Measurements from ENCODE around the gene KRTAP22-2.

KRTAP22-2 gene

DNA sequence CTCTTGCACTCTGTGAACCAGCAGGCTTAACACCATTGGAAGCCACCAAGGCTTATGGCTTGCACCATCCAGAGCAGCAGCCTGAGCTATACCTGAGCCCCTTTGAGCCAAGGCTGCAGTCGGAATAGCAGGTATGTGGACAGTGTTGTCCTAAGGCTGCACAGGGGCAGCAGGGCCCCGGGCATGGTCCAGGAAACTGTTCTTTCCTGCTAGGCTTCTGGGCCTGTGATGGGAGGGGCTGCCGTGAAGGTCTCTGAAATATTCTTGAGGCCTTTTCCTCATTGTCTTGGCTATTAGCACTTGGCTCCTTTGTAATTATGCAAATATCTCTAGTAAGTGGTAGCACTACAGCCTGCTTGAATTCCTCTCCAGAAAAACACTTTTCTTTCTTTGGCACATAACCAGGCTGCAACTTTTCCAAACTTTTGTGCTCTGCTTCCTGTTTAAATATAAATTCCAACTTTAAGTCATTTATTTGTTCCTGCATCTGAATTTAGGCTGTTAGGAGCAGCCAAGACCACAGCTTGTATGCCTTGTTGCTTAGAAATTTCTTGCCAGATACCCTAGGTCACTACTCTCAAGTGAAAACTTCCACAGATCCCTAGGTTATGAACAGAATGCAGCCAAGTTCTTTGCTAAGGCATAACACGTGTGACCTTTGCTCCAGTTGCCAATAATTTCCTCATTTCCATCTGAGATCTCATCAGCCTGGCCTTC, 35.4 kb upstream of the KRTAP22-2 start:
- no peaks in the 10 kb centered on the region for H3K36me3 ChIP-seq (ENCODE audit: control insufficient read depth, insufficient read depth, low read length)

DNA sequence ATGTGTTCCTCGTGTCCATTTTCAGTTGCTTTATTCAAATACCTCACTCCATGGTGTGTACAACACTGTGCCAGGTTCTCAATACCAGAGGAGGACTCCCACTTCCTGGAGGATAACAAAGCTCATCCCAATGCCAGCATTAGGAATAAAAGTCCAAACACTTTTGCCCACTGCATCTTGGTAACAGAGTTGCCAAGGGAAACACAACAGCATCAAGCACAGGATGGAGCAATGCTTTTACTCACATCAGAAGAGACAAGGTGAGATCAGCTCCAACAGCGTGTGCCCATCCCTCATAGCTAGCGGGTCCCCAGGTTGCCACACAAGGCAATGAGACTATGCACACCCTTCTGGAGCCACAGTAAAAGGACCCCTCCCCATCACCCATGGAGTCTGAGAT, 33.2 kb upstream of the KRTAP22-2 start:
- H3K4me3 ChIP-seq (replicated peaks; ENCODE audit: low read depth, low read length), result no peak overlapping the region
- TF ChIP-seq, protein P1, sequence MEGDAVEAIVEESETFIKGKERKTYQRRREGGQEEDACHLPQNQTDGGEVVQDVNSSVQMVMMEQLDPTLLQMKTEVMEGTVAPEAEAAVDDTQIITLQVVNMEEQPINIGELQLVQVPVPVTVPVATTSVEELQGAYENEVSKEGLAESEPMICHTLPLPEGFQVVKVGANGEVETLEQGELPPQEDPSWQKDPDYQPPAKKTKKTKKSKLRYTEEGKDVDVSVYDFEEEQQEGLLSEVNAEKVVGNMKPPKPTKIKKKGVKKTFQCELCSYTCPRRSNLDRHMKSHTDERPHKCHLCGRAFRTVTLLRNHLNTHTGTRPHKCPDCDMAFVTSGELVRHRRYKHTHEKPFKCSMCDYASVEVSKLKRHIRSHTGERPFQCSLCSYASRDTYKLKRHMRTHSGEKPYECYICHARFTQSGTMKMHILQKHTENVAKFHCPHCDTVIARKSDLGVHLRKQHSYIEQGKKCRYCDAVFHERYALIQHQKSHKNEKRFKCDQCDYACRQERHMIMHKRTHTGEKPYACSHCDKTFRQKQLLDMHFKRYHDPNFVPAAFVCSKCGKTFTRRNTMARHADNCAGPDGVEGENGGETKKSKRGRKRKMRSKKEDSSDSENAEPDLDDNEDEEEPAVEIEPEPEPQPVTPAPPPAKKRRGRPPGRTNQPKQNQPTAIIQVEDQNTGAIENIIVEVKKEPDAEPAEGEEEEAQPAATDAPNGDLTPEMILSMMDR (IDR thresholded peaks at IDR 0.05; ENCODE audit: insufficient read depth, low read length, poor library complexity, severe bottlenecking), result no peak
- H3K27me3 ChIP-seq (replicated peaks; ENCODE audit: control insufficient read depth, insufficient read depth, low read length), result no peaks in the 10 kb centered on the region
- no peaks in the 10 kb centered on the region for H3K36me3 ChIP-seq (ENCODE audit: control insufficient read depth, insufficient read depth, low read length)
- DNase-seq (ENCODE audit: extremely low read depth, insufficient read length), result no peak

More for the DNA sequence above, 35.4 kb upstream of the KRTAP22-2 start:
- no peak for DNase-seq (ENCODE audit: extremely low read depth, insufficient read length)
- Histone ChIP-seq H3K27me3 (replicated peaks; ENCODE audit: control insufficient read depth, insufficient read depth, low read length) (no peaks in the 10 kb centered on the region), H3K4me3 (replicated peaks; ENCODE audit: low read depth, low read length) (no peak overlapping the region)
- TF ChIP-seq, protein P1 (IDR thresholded peaks at IDR 0.05; ENCODE audit: insufficient read depth, low read length, poor library complexity, severe bottlenecking), result no peak

DNA sequence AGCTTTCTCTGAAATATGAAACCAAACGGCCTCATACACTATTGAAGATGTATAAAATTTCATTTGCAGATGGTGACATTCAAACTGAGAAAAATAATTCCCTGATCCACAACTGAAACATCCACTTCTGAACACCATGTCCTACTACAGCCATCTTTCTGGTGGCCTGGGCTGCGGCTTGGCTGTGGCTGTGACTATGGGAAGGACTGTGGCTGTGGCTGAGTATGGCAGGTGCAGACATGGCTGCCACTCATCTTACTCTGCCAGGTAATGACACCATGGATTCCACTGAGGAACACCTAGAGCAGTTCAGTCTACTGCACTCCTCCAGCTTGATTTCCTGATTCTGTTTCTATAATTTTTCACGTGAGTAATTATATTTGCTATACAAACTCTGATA, 30.3 kb upstream of the KRTAP22-2 start, which contains the start of gene KRTAP20-4:
Gene KRTAP20-4 (plus strand): TSS at position 106 of the 400 bp plus-strand sequence.
- TF ChIP-seq, protein P1 (IDR thresholded peaks at IDR 0.05; ENCODE audit: insufficient read depth, low read length, poor library complexity, severe bottlenecking), result no peak
- H3K27me3 ChIP-seq (replicated peaks; ENCODE audit: control insufficient read depth, insufficient read depth, low read length), result no peaks in the 10 kb centered on the region
- no peak within 1 kb of the TSS for H3K4me3 ChIP-seq (replicated peaks; ENCODE audit: low read depth, low read length)
- no peaks in the 10 kb centered on the region for H3K36me3 ChIP-seq (ENCODE audit: control insufficient read depth, insufficient read depth, low read length)
- no peak for DNase-seq (ENCODE audit: extremely low read depth, insufficient read length)

DNA sequence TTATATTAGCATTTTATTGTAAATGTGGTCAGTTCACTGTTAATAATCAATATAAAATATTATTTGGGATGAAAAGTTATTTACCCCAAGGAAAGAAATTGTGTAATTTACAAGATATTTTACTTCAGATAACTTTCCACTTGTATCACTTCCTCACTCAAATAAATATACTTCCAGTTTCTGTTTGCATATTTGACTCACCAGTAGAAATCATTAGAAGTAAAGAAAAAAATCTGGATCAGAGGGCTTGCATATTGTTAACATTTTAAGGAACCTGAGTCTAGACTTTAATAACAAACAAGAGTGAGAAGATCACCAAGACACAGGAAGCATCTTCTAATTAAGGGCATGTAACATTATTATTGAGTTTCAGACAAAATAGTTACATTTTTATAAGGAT, 29.9 kb upstream of the KRTAP22-2 start:
- no peaks in the 10 kb centered on the region for H3K27me3 ChIP-seq (replicated peaks; ENCODE audit: control insufficient read depth, insufficient read depth, low read length)
- DNase-seq (ENCODE audit: extremely low read depth, insufficient read length), result no peak
- H3K36me3 ChIP-seq (ENCODE audit: control insufficient read depth, insufficient read depth, low read length), result no peaks in the 10 kb centered on the region
- TF ChIP-seq, protein P1 (IDR thresholded peaks at IDR 0.05; ENCODE audit: insufficient read depth, low read length, poor library complexity, severe bottlenecking), result no peak
- no peak overlapping the region for H3K4me3 ChIP-seq (replicated peaks; ENCODE audit: low read depth, low read length)

DNA sequence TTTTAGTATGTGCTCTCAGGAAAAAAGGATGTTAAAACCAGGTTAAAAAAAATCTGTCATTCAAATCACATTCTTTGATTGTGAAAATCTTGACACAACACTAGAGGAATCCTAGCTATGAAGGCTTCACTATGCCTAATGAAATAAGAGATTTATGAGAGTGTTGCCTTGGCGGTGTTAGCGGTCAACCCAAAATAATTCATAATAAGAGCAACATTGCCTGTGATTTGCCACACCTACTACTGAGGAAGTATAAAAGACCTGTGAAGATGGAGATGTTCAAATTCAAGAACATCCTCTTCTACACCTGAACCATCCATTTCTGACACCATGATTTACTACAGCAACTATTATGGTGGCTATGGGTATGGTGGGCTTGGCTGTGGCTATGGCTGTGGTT, 25.9 kb upstream of the KRTAP22-2 start, which contains the start of gene KRTAP20-1:
Gene KRTAP20-1 (plus strand): TSS at position 301 of the 400 bp plus-strand sequence. CDS start 30 bp downstream, at position 331.
- Histone ChIP-seq H3K36me3 (ENCODE audit: control insufficient read depth, insufficient read depth, low read length) (no peaks in the 10 kb centered on the region), H3K27me3 (replicated peaks; ENCODE audit: control insufficient read depth, insufficient read depth, low read length) (no peaks in the 10 kb centered on the region), H3K4me3 (replicated peaks; ENCODE audit: low read depth, low read length) (no peak within 1 kb of the TSS)
- TF ChIP-seq, protein P1 (IDR thresholded peaks at IDR 0.05; ENCODE audit: insufficient read depth, low read length, poor library complexity, severe bottlenecking), result no peak
- no peak for DNase-seq (ENCODE audit: extremely low read depth, insufficient read length)

All from GM06990 (cell line).